Lower lobe of right lung (tissue), 2 donors: ENCODE results near the gene PRRT2. TPM values are rescaled to one million over a fixed set of nuclear protein-coding genes. Genes with fewer than 3 reads are reported as not detected.

ENCODE experiments used
- ATAC-seq, 2 donors: fragments of 200-7000 bp; cut with Tn5 transposase; one replicate each; pipeline ENCODE4 v1.9.1; 2020 to 2022; ENCODE audit warnings: mild to moderate bottlenecking in 2 of 2, moderate library complexity in 2 of 2
- DNase-seq: peaks from one replicate; pipeline ENCODE4 v3.0.0-alpha.2; 2020
- H3K27ac ChIP-seq: fragments of 200-600 bp; one replicate; pipeline ENCODE4 v1.8.0; 2022
- H3K27me3 ChIP-seq: fragments of 200-600 bp; one replicate; pipeline ENCODE4 v1.8.0; 2022; ENCODE audit warnings: low read depth
- H3K36me3 ChIP-seq: fragments of 200-600 bp; one replicate; pipeline ENCODE4 v1.8.0; 2022; ENCODE audit warnings: mild to moderate bottlenecking
- H3K4me1 ChIP-seq: fragments of 200-600 bp; one replicate; pipeline ENCODE4 v1.8.0; 2022
- H3K4me3 ChIP-seq: fragments of 200-600 bp; one replicate; pipeline ENCODE4 v1.8.0; 2022; ENCODE audit warnings: mild to moderate bottlenecking
- H3K9me3 ChIP-seq: fragments of 200-600 bp; one replicate; pipeline ENCODE4 v1.8.0; 2022
- CTCF ChIP-seq: fragments of 200-600 bp; IDR thresholded peaks from one replicate; pipeline ENCODE4 v1.8.0; 2022; ENCODE audit warnings: antibody characterized with exemption, mild to moderate bottlenecking
- intact Hi-C: fragments of 100-400 bp; cut with DNase I; formaldehyde crosslinking; loops from one replicate; pipeline ENCODE4 v1.11.0; 2022
- total RNA-seq: library from RNA; stranded (reverse); fragmentation: NEBNext Ultra II Directional; extraction: Animal tissue kit (Norgen Biotek cat#: 25700); gene quantifications from one replicate; pipeline ENCODE4 v1.2.1, GENCODE V29; 2021
- donor health status: DM: no; HTN: yes; CAD: no; lungs with severe emphysema.

The PRRT2 gene
- total RNA-seq, 1 donor from 2014 or later = 3.2 TPM

GRCh38 chr16:29837841-29838240 is 25.8 kb downstream of the PRRT2 start:
- Histone ChIP-seq H3K9me3 (no peaks in the 10 kb centered on the region), H3K27me3 (no peaks in the 10 kb centered on the region), H3K4me3 (no peak overlapping the region), H3K4me1 (no peaks in the 10 kb centered on the region), H3K27ac (no peak overlapping the region), H3K36me3 (peaks cover 100% of the 10 kb centered on the region)
- no peak for TF ChIP-seq CTCF
- DNase-seq = no peak
- ATAC-seq = no peak
- intact Hi-C loops = no loop called here

GRCh38 chr16:29839822-29840221 is 27.8 kb downstream of the PRRT2 start:
- ATAC-seq = no peak
- TF ChIP-seq CTCF = no peak
- H3K4me1 ChIP-seq = no peaks in the 10 kb centered on the region
- no peak overlapping the region for H3K27ac ChIP-seq
- H3K27me3 ChIP-seq = no peaks in the 10 kb centered on the region
- no peak overlapping the region for H3K4me3 ChIP-seq
- no peaks in the 10 kb centered on the region for H3K9me3 ChIP-seq
- intact Hi-C loops = no loop called here
- DNase-seq = no peak
- H3K36me3 ChIP-seq = peaks cover 97% of the 10 kb centered on the region

GRCh38 chr16:29840240-29840639 is 28.2 kb downstream of the PRRT2 start:
- Histone ChIP-seq H3K4me3 (no peak overlapping the region), H3K27me3 (no peaks in the 10 kb centered on the region), H3K4me1 (peaks cover 1% of the 10 kb centered on the region), H3K9me3 (no peaks in the 10 kb centered on the region), H3K27ac (no peak overlapping the region), H3K36me3 (peaks cover 97% of the 10 kb centered on the region)
- intact Hi-C loops = no loop called here
- DNase-seq = no peak
- no peak for ATAC-seq
- no peak for TF ChIP-seq CTCF

- ATAC-seq = no peak
- Histone ChIP-seq H3K9me3 (no peaks in the 10 kb centered on the region), H3K36me3 (peaks cover 97% of the 10 kb centered on the region), H3K27me3 (no peaks in the 10 kb centered on the region), H3K4me1 (peaks cover 10% of the 10 kb centered on the region), H3K27ac (no peak overlapping the region), H3K4me3 (no peak overlapping the region)
- TF ChIP-seq CTCF = no peak
- no peak for DNase-seq
- intact Hi-C loops = no loop called here
These were observed 29.6 kb downstream of the PRRT2 start for GRCh38 chr16:29841631-29842030.

- Histone ChIP-seq H3K9me3 (no peaks in the 10 kb centered on the region), H3K27ac (no peak overlapping the region), H3K4me3 (no peak overlapping the region), H3K27me3 (no peaks in the 10 kb centered on the region), H3K4me1 (peaks cover 10% of the 10 kb centered on the region), H3K36me3 (peaks cover 97% of the 10 kb centered on the region)
- no peak for DNase-seq
- no peak for ATAC-seq
- intact Hi-C loops = no loop called here
- no peak for TF ChIP-seq CTCF
These were observed 30.8 kb downstream of the PRRT2 start for GRCh38 chr16:29842732-29843346.
